DOHH2 (cell line): Measurements from ENCODE around the gene CA12.

ENCODE experiments used
- EZH2phosphoT487 ChIP-seq: fragments of 200-600 bp; sonication (generic); IDR thresholded peaks from 2 replicates; pipeline ENCODE4 v1.6.1; 2017; ENCODE audit warnings: borderline replicate concordance, mild to moderate bottlenecking, antibody characterized with exemption, low read length, moderate library complexity, mixed read lengths
- TF ChIP-seq, protein P1 (sequence below): fragments of 200-600 bp; sonication (generic); IDR thresholded peaks from one replicate; pipeline ENCODE4 v1.5.1; 2014; ENCODE audit warnings: antibody characterized with exemption, mild to moderate bottlenecking, low read depth, low read length; ENCODE audit not compliant: poor library complexity, severe bottlenecking

DNA sequence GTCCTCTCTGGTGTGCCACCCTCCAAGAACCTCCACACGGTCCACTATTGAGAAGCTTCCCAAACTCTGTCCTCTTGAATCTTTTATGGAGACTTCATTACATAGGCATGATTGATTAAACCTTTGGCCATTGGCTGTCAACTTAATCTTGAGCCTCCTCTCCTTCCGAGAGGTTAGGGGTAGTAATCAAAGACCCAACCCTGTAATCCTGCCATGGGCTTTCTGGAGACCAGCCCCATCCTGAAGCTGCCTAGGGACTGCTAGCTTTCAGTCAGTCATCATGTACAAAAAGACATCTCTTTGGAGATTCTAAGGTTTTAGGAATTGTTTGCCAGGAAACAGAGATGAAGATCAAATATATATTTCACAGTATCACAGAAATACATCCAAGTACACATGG is 67.2 kb downstream of the CA12 start:
- TF ChIP-seq, protein P1, sequence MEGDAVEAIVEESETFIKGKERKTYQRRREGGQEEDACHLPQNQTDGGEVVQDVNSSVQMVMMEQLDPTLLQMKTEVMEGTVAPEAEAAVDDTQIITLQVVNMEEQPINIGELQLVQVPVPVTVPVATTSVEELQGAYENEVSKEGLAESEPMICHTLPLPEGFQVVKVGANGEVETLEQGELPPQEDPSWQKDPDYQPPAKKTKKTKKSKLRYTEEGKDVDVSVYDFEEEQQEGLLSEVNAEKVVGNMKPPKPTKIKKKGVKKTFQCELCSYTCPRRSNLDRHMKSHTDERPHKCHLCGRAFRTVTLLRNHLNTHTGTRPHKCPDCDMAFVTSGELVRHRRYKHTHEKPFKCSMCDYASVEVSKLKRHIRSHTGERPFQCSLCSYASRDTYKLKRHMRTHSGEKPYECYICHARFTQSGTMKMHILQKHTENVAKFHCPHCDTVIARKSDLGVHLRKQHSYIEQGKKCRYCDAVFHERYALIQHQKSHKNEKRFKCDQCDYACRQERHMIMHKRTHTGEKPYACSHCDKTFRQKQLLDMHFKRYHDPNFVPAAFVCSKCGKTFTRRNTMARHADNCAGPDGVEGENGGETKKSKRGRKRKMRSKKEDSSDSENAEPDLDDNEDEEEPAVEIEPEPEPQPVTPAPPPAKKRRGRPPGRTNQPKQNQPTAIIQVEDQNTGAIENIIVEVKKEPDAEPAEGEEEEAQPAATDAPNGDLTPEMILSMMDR = no peak
- TF ChIP-seq EZH2phosphoT487 = no peak
